GM23338 (cell line): ENCODE measurements around the gene MORN2. TPM values are rescaled to one million over a fixed set of nuclear protein-coding genes. Genes with fewer than 3 reads are reported as not detected.

Source experiments
- ATAC-seq: fragments of 200-7000 bp; cut with Tn5 transposase; 3 replicates; pipeline ENCODE4 v1.9.1; 2020
- DNase-seq: peaks from one replicate; pipeline ENCODE4 v3.0.0-alpha.2; 2015; ENCODE audit warnings: low spot score
- H2AFZ ChIP-seq: fragments of 200-600 bp; sonication (generic); 2 replicates; pipeline ENCODE4 v1.8.0; 2016; ENCODE audit warnings: antibody characterized with exemption, mild to moderate bottlenecking, moderate library complexity
- H3F3A ChIP-seq: fragments of 200-600 bp; sonication (generic); replicated peaks from 2 replicates; pipeline ENCODE4 v1.8.0; 2017; ENCODE audit warnings: antibody characterized with exemption, mixed run types, low read depth
- H3K27ac ChIP-seq: fragments of 200-600 bp; sonication (generic); 2 replicates; pipeline ENCODE4 v1.6.1; 2016; ENCODE audit warnings: low read depth
- H3K27me3 ChIP-seq: fragments of 200-600 bp; sonication (generic); 2 replicates; pipeline ENCODE4 v1.8.0; 2016; ENCODE audit warnings: mild to moderate bottlenecking, mixed run types, moderate library complexity; ENCODE audit not compliant: insufficient read depth
- H3K36me3 ChIP-seq: fragments of 200-600 bp; sonication (generic); 2 replicates; pipeline ENCODE4 v1.8.0; 2016; ENCODE audit warnings: mild to moderate bottlenecking; ENCODE audit not compliant: insufficient read depth
- H3K4me1 ChIP-seq: fragments of 200-600 bp; sonication (generic); 2 replicates; pipeline ENCODE4 v1.8.0; 2016; ENCODE audit warnings: mild to moderate bottlenecking, moderate library complexity; ENCODE audit not compliant: insufficient read depth
- H3K4me2 ChIP-seq: fragments of 200-600 bp; sonication (generic); 2 replicates; pipeline ENCODE4 v1.7.1; 2017; ENCODE audit warnings: mixed run types
- H3K4me3 ChIP-seq: fragments of 200-600 bp; sonication (generic); 2 replicates; pipeline ENCODE4 v1.6.1; 2016; ENCODE audit warnings: mixed run types
- H3K79me2 ChIP-seq: fragments of 200-600 bp; sonication (generic); replicated peaks from 2 replicates; pipeline ENCODE4 v1.8.0; 2017; ENCODE audit warnings: mild to moderate bottlenecking; ENCODE audit not compliant: insufficient read depth
- H3K9me2 ChIP-seq: fragments of 200-600 bp; sonication (generic); 2 replicates; pipeline ENCODE4 v1.8.0; 2017; ENCODE audit not compliant: insufficient read depth
- H4K20me1 ChIP-seq: fragments of 200-600 bp; sonication (generic); replicated peaks from 2 replicates; pipeline ENCODE4 v1.8.0; 2017; ENCODE audit warnings: mild to moderate bottlenecking; ENCODE audit not compliant: insufficient read depth
- H3K27ac Mint-ChIP-seq: 2 replicates; pipeline ENCODE4 v1.8.0; 2020; ENCODE audit warnings: inconsistent platforms, mild to moderate bottlenecking, moderate library complexity, mixed read lengths
- H3K27me3 Mint-ChIP-seq: 3 replicates; pipeline ENCODE4 v1.8.0; 2022; ENCODE audit warnings: low read depth, mild to moderate bottlenecking, moderate library complexity, mixed read lengths, inconsistent platforms; ENCODE audit not compliant: insufficient read depth, poor library complexity
- H3K36me3 Mint-ChIP-seq: 3 replicates; pipeline ENCODE4 v1.8.0; 2021; ENCODE audit warnings: low read depth, mild to moderate bottlenecking, inconsistent platforms, moderate library complexity, mixed read lengths
- H3K4me1 Mint-ChIP-seq: 3 replicates; pipeline ENCODE4 v1.8.0; 2020; ENCODE audit warnings: mild to moderate bottlenecking, inconsistent platforms, mixed read lengths
- H3K4me3 Mint-ChIP-seq: 3 replicates; pipeline ENCODE4 v1.8.0; 2021; ENCODE audit warnings: moderate library complexity, mild to moderate bottlenecking, inconsistent platforms, mixed read lengths
- H3K9me3 Mint-ChIP-seq: 3 replicates; pipeline ENCODE4 v1.8.0; 2020; ENCODE audit warnings: moderate library complexity, mild to moderate bottlenecking, inconsistent platforms, mixed read lengths
- CREB1 ChIP-seq: fragments of 250-450 bp; sonication (Bioruptor Pico); IDR thresholded peaks from 2 replicates; pipeline ENCODE4 v1.5.0; 2020; ENCODE audit warnings: low read depth, mild to moderate bottlenecking, moderate library complexity
- EZH2 ChIP-seq: fragments of 200-600 bp; sonication (generic); IDR thresholded peaks from one replicate; pipeline ENCODE4 v1.8.0; 2017; ENCODE audit warnings: antibody characterized with exemption, mild to moderate bottlenecking, low read depth; ENCODE audit not compliant: unreplicated experiment
- EZH2phosphoT487 ChIP-seq: fragments of 200-600 bp; sonication (generic); IDR thresholded peaks from one replicate; pipeline ENCODE4 v1.8.1; 2018; ENCODE audit warnings: antibody characterized with exemption; ENCODE audit not compliant: unreplicated experiment
- JUNB ChIP-seq: IDR thresholded peaks from one replicate; pipeline ENCODE4 v1.6.1; 2016; ENCODE audit warnings: antibody characterized with exemption; ENCODE audit not compliant: unreplicated experiment
- NANOG ChIP-seq: IDR thresholded peaks from 2 replicates; pipeline ENCODE4 v1.6.1; 2016; ENCODE audit warnings: antibody characterized with exemption, borderline replicate concordance
- POLR2AphosphoS5 ChIP-seq: IDR thresholded peaks from 2 replicates; pipeline ENCODE4 v1.6.1; 2016; ENCODE audit warnings: antibody characterized with exemption, low read depth
- STAT1 ChIP-seq: IDR thresholded peaks from one replicate; pipeline ENCODE4 v1.6.1; 2016; ENCODE audit warnings: antibody characterized with exemption; ENCODE audit not compliant: unreplicated experiment
- ZNF114 ChIP-seq: fragments of 250-450 bp; sonication (Bioruptor Pico); IDR thresholded peaks from 2 replicates; pipeline ENCODE4 v1.5.0; 2020; ENCODE audit warnings: mild to moderate bottlenecking, moderate library complexity
- ZNF331 ChIP-seq: fragments of 250-450 bp; sonication (Bioruptor Pico); IDR thresholded peaks from 2 replicates; pipeline ENCODE4 v1.5.0; 2020; ENCODE audit warnings: low read depth, mild to moderate bottlenecking, moderate library complexity
- polyA plus RNA-seq: library from polyadenylated mRNA; unstranded; fragments of >200 nt; fragmentation: Nextera tagmentation; extraction: Ambion mirVana; gene quantifications from 2 replicates; pipeline ENCODE4 v1.2.1, GENCODE V29; 2016
- total RNA-seq: library from RNA; depleted of rRNA; stranded (reverse); fragments of >200 nt; shearing (Covaris generic); gene quantifications from 2 replicates; pipeline ENCODE4 v1.2.3, GENCODE V29; 2014
- TF ChIP-seq, protein P1 (sequence below): IDR thresholded peaks from 2 replicates; pipeline ENCODE4 v1.6.1; 2016; ENCODE audit warnings: antibody characterized with exemption
- TF ChIP-seq, protein P2 (sequence below), 2 experiments: fragments of 200-600 bp in 1 of 2; sonication (generic) in 1 of 2; conservative IDR thresholded peaks; 2 replicates each; pipeline versions ENCODE4 v1.5.1 to v1.6.1; 2016 to 2017; ENCODE audit warnings: antibody characterized with exemption in 2 of 2, low read depth in 2 of 2, mild to moderate bottlenecking in 2 of 2, moderate library complexity in 1 of 2
- TF ChIP-seq, protein P3 (sequence below): fragments of 250-450 bp; sonication (Bioruptor Pico); IDR thresholded peaks from 2 replicates; pipeline ENCODE4 v1.5.0; 2020; ENCODE audit warnings: mild to moderate bottlenecking, moderate library complexity

Gene MORN2
- total and polyA plus RNA-seq, 2 experiments from 2014 or later: 7.6 to 45.2 TPM

DNA sequence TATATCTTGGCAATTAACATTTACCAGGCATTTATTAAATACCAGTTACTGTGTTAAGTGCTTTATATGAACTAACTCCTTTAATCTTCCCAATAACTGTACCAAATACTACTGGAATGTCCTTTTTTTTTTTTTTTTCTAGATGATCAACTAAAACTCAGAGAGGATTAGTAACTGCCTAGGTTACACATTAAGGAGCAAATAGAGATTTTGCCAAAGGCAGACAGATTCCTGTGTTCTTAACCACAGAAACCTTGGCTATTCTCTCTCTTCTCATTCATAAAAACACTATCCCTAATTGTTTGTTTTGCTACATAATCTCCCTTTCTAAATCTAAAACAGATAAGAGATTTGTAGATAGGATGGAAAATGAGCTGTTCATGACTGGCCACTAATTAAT is 13.3 kb upstream of the MORN2 start:
- DNase-seq (no peak), ATAC-seq (no peak)
- Histone ChIP-seq H3K9me2 (no peaks in the 10 kb centered on the region), H3F3A (no peaks in the 10 kb centered on the region), H3K4me1 (no peaks in the 10 kb centered on the region), H3K4me2 (no peak overlapping the region), H3K27me3 (no peaks in the 10 kb centered on the region), H3K79me2 (no peaks in the 10 kb centered on the region), H3K4me3 (no peak overlapping the region), H4K20me1 (0 out of 2 replicates have a peak, but pooled peaks cover 3% of the 10 kb centered on the region), H3K27ac (no peak overlapping the region), H2AFZ (no peak overlapping the region), H3K36me3 (peaks cover 24% of the 10 kb centered on the region)
- no peak overlapping the region for H3K27ac Mint-ChIP-seq
- no peaks in the 10 kb centered on the region for H3K27me3 Mint-ChIP-seq
- no peaks in the 10 kb centered on the region for H3K4me1 Mint-ChIP-seq
- no peak for TF ChIP-seq POLR2AphosphoS5
- TF ChIP-seq, protein P1, sequence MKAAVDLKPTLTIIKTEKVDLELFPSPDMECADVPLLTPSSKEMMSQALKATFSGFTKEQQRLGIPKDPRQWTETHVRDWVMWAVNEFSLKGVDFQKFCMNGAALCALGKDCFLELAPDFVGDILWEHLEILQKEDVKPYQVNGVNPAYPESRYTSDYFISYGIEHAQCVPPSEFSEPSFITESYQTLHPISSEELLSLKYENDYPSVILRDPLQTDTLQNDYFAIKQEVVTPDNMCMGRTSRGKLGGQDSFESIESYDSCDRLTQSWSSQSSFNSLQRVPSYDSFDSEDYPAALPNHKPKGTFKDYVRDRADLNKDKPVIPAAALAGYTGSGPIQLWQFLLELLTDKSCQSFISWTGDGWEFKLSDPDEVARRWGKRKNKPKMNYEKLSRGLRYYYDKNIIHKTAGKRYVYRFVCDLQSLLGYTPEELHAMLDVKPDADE: no peak
- no peak for TF ChIP-seq JUNB
- TF ChIP-seq ZNF331 (CRISPR knock-in tag): no peak
- peaks cover 37% of the 10 kb centered on the region for H3K36me3 Mint-ChIP-seq
- H3K9me3 Mint-ChIP-seq: no peaks in the 10 kb centered on the region
- H3K4me3 Mint-ChIP-seq: no peak overlapping the region

DNA sequence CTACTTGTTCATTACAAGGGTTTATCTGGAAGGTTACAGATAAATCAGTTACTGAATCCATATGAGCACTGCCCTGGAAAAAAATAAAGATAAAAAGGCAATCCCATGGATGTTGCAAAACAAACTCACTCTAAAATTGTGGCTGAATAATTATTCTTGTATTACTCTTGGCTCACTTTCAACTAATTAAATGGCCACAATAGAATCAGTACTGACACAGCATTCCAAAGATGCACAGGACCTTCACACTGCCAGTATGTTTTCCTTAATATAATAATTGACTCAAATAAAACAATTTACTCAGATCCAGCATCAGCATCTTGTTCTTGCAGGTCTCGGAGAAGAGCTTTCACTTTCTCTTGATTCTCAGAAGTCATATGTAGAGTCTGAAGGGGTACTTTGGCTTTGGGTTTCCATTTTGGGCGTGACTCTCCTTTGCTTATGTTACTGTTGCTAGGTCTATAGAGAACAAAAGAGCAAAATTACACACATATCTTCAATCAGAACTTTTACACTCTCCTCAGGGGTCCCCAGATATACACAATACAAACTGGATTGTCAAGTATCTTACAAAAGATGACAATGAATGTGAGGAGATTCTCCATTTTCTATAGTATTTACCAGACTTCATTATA is 12.6 kb upstream of the MORN2 start:
- Histone ChIP-seq H3F3A (no peaks in the 10 kb centered on the region), H3K9me2 (no peaks in the 10 kb centered on the region), H3K27ac (no peak overlapping the region), H2AFZ (no peak overlapping the region), H3K36me3 (peaks cover 20% of the 10 kb centered on the region; the same call in 1 of the 2 replicates), H4K20me1 (0 out of 2 replicates have a peak, but pooled peaks cover 3% of the 10 kb centered on the region), H3K27me3 (no peaks in the 10 kb centered on the region), H3K79me2 (no peaks in the 10 kb centered on the region), H3K4me1 (no peaks in the 10 kb centered on the region), H3K4me3 (no peak overlapping the region), H3K4me2 (no peak overlapping the region)
- DNase-seq (no peak), ATAC-seq (no peak)
- H3K36me3 Mint-ChIP-seq: peaks cover 38% of the 10 kb centered on the region
- no peak overlapping the region for H3K27ac Mint-ChIP-seq
- no peaks in the 10 kb centered on the region for H3K9me3 Mint-ChIP-seq
- no peak overlapping the region for H3K4me3 Mint-ChIP-seq
- H3K27me3 Mint-ChIP-seq: no peaks in the 10 kb centered on the region
- no peaks in the 10 kb centered on the region for H3K4me1 Mint-ChIP-seq
- TF ChIP-seq EZH2phosphoT487 (no peak), EZH2 (no peak), STAT1 (no peak), JUNB (no peak), ZNF114 (CRISPR knock-in tag) (no peak), POLR2AphosphoS5 (no peak), ZNF331 (CRISPR knock-in tag) (no peak), NANOG (no peak), CREB1 (CRISPR knock-in tag) (no peak)
- TF ChIP-seq, protein P2, sequence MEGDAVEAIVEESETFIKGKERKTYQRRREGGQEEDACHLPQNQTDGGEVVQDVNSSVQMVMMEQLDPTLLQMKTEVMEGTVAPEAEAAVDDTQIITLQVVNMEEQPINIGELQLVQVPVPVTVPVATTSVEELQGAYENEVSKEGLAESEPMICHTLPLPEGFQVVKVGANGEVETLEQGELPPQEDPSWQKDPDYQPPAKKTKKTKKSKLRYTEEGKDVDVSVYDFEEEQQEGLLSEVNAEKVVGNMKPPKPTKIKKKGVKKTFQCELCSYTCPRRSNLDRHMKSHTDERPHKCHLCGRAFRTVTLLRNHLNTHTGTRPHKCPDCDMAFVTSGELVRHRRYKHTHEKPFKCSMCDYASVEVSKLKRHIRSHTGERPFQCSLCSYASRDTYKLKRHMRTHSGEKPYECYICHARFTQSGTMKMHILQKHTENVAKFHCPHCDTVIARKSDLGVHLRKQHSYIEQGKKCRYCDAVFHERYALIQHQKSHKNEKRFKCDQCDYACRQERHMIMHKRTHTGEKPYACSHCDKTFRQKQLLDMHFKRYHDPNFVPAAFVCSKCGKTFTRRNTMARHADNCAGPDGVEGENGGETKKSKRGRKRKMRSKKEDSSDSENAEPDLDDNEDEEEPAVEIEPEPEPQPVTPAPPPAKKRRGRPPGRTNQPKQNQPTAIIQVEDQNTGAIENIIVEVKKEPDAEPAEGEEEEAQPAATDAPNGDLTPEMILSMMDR (conservative IDR thresholded peaks at IDR 0.05; ENCODE audit: low read depth in 2 of 2): no peak
- TF ChIP-seq, protein P3, sequence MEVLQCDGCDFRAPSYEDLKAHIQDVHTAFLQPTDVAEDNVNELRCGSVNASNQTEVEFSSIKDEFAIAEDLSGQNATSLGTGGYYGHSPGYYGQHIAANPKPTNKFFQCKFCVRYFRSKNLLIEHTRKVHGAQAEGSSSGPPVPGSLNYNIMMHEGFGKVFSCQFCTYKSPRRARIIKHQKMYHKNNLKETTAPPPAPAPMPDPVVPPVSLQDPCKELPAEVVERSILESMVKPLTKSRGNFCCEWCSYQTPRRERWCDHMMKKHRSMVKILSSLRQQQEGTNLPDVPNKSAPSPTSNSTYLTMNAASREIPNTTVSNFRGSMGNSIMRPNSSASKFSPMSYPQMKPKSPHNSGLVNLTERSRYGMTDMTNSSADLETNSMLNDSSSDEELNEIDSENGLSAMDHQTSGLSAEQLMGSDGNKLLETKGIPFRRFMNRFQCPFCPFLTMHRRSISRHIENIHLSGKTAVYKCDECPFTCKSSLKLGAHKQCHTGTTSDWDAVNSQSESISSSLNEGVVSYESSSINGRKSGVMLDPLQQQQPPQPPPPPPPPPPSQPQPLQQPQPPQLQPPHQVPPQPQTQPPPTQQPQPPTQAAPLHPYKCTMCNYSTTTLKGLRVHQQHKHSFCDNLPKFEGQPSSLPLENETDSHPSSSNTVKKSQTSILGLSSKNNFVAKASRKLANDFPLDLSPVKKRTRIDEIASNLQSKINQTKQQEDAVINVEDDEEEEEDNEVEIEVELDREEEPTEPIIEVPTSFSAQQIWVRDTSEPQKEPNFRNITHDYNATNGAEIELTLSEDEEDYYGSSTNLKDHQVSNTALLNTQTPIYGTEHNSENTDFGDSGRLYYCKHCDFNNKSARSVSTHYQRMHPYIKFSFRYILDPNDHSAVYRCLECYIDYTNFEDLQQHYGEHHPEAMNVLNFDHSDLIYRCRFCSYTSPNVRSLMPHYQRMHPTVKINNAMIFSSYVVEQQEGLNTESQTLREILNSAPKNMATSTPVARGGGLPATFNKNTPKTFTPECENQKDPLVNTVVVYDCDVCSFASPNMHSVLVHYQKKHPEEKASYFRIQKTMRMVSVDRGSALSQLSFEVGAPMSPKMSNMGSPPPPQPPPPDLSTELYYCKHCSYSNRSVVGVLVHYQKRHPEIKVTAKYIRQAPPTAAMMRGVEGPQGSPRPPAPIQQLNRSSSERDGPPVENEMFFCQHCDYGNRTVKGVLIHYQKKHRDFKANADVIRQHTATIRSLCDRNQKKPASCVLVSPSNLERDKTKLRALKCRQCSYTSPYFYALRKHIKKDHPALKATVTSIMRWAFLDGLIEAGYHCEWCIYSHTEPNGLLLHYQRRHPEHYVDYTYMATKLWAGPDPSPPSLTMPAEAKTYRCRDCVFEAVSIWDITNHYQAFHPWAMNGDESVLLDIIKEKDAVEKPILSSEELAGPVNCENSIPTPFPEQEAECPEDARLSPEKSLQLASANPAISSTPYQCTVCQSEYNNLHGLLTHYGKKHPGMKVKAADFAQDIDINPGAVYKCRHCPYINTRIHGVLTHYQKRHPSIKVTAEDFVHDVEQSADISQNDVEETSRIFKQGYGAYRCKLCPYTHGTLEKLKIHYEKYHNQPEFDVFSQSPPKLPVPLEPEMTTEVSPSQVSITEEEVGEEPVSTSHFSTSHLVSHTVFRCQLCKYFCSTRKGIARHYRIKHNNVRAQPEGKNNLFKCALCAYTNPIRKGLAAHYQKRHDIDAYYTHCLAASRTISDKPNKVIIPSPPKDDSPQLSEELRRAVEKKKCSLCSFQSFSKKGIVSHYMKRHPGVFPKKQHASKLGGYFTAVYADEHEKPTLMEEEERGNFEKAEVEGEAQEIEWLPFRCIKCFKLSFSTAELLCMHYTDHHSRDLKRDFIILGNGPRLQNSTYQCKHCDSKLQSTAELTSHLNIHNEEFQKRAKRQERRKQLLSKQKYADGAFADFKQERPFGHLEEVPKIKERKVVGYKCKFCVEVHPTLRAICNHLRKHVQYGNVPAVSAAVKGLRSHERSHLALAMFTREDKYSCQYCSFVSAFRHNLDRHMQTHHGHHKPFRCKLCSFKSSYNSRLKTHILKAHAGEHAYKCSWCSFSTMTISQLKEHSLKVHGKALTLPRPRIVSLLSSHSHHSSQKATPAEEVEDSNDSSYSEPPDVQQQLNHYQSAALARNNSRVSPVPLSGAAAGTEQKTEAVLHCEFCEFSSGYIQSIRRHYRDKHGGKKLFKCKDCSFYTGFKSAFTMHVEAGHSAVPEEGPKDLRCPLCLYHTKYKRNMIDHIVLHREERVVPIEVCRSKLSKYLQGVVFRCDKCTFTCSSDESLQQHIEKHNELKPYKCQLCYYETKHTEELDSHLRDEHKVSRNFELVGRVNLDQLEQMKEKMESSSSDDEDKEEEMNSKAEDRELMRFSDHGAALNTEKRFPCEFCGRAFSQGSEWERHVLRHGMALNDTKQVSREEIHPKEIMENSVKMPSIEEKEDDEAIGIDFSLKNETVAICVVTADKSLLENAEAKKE (CRISPR knock-in tag): no peak
